Muscle layer of duodenum (tissue), 2 donors: Measurements from ENCODE around the gene CNTN5.

Experiments
- H3K27ac ChIP-seq: one replicate; pipeline ENCODE4 v1.7.0; 2013; ENCODE audit warnings: mild to moderate bottlenecking, low read length
- H3K27me3 ChIP-seq: one replicate; pipeline ENCODE4 v1.7.0; 2013; ENCODE audit warnings: low read depth, mild to moderate bottlenecking, control low read depth, low read length
- H3K36me3 ChIP-seq, 2 donors: one replicate each; pipeline ENCODE4 v1.7.0; 2013; ENCODE audit warnings: low read length in 2 of 2, control low read depth in 1 of 2, mild to moderate bottlenecking in 1 of 2; ENCODE audit not compliant: insufficient read depth in 2 of 2, control insufficient read depth in 1 of 2
- H3K4me1 ChIP-seq, 2 donors: one replicate each; pipeline ENCODE4 v1.7.0; 2013; ENCODE audit warnings: low read length in 2 of 2, mild to moderate bottlenecking in 2 of 2, control low read depth in 1 of 2, moderate library complexity in 1 of 2; ENCODE audit not compliant: insufficient read depth in 2 of 2, control insufficient read depth in 1 of 2
- H3K4me3 ChIP-seq, 2 donors: one replicate each; pipeline ENCODE4 v1.7.0; 2013; ENCODE audit warnings: low read length in 2 of 2, low read depth in 1 of 2, mild to moderate bottlenecking in 1 of 2
- H3K9me3 ChIP-seq, 2 donors: one replicate each; pipeline ENCODE4 v1.7.0; 2013; ENCODE audit warnings: low read length in 2 of 2, control low read depth in 1 of 2, mild to moderate bottlenecking in 1 of 2; ENCODE audit not compliant: control insufficient read depth in 1 of 2
- donor health status: healthy.

CNTN5 gene

DNA sequence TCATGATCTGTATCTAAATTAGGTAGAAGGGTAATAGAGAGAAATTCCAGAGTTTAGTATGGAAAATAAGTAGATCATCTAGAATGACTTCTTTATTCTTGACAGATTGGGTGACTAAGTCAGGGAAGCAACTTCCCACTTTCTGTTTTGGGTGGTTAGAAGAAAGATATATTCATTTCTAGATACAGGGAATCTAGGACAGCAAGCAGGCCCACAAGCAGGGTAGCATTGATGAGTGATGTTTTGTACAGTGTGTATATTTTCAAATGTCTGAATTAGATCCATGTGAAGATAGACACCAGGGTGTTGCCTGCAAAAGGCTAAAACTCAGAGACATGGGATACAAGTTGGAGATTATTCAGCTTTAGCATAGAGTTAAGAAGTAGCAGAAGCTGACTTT lies 674.4 kb downstream of the CNTN5 start:
- no peak overlapping the region for H3K4me3 ChIP-seq
- H3K36me3 ChIP-seq: no peaks in the 10 kb centered on the region
- no peaks in the 10 kb centered on the region for H3K27me3 ChIP-seq
- peaks cover 0 to 3% of the 10 kb centered on the region in 2 donors for H3K9me3 ChIP-seq
- H3K4me1 ChIP-seq: no peaks in the 10 kb centered on the region
- H3K27ac ChIP-seq: no peak overlapping the region

DNA sequence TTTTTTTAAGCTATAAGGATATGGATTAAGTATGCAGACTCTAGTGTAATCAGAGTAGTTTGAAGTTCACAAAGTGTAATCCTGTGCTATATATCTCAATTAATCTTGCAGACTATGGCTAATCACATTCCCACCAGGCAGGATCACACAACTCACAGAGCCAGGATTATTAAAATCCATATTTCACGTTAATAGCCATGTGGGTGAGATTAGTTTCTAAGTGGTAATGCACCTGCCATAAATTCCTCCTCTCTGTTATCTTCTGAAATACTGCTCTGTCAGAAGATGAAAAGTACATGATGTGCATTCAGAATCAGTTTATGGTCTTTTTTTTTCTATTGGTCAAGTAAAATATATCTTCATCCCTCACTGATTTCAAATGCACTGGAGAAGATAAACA lies 686.1 kb downstream of the CNTN5 start:
- H3K27ac ChIP-seq: no peak overlapping the region
- no peaks in the 10 kb centered on the region for H3K4me1 ChIP-seq
- H3K27me3 ChIP-seq: no peaks in the 10 kb centered on the region
- H3K4me3 ChIP-seq: no peak overlapping the region
- H3K9me3 ChIP-seq: no peaks in the 10 kb centered on the region
- H3K36me3 ChIP-seq: no peaks in the 10 kb centered on the region

DNA sequence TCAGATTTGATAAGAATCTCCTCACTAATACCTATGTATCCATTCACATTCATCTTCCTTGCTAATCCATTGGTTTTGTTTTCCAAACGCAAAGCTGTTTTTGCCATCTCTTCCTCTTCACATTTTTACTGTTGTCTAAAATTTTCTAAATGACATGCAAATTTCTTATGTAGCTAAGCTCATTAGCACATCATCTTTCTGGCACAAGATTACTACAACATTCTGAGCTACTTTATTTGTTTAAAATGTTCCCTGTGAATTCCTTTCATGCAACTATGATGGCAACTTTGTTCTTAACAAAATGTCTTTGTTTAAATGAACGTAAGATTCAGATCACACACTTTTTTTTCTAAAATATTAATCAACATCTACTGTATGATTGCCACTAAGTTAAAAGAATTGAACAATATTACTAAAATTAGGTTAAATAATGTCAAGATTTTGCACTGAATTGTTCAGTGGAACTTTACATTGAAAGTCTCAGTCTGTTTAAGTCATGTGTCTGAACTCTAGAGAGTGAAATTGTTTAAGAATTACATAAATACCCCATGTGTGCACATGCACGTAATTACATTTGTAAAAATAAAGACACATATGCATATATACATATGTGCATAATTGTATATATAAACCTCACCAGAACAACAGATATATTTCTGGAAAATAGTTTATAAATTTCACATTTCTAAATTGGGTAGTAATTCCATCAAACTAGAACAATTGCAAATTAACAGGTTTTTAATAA lies 688.4 kb downstream of the CNTN5 start:
- Histone ChIP-seq H3K36me3 (no peaks in the 10 kb centered on the region), H3K27me3 (no peaks in the 10 kb centered on the region), H3K4me1 (no peaks in the 10 kb centered on the region), H3K4me3 (no peak overlapping the region), H3K27ac (no peak overlapping the region), H3K9me3 (no peaks in the 10 kb centered on the region)

DNA sequence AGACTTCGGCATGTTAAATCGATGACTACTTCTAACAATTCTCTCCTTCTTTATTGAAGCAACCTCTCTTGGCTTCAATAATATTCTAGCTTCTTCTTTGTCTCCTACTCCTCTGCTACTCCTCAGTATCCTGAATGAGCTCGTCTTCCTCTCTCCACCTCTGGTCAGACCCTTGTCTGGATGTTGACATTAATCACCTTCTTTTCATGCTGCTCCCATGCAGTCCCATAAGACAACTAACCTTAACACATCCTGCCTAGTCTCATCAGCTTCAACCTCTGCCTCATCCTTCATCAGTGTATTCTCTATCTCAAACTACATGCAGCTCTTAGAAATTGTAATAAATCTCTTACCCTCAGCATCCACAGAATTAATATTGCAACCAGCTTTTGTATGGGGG lies 695.6 kb downstream of the CNTN5 start:
- Histone ChIP-seq H3K4me1 (no peaks in the 10 kb centered on the region), H3K27me3 (no peaks in the 10 kb centered on the region), H3K9me3 (no peaks in the 10 kb centered on the region), H3K4me3 (no peak overlapping the region), H3K36me3 (no peaks in the 10 kb centered on the region), H3K27ac (no peak overlapping the region)

DNA sequence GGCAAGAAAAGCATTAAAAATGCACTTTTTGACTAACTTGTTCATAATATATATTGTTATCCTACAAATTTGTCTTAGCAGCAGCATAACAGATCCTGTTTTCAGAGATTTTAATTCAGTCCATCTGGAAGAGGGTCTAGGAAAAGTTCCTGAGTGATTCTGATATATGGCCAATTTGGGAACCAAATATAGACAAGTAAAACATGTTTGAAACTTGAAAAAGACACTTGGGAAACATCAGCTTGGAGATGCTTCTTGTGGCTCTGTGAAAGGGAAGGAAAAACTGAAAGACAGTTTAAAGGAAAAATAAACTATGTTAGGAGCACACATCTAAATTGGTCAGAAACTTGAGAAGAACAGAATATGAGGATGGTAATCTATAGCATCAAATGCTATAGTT lies 697.5 kb downstream of the CNTN5 start:
- no peaks in the 10 kb centered on the region for H3K36me3 ChIP-seq
- H3K4me3 ChIP-seq: no peak overlapping the region
- H3K27me3 ChIP-seq: no peaks in the 10 kb centered on the region
- H3K27ac ChIP-seq: no peak overlapping the region
- no peaks in the 10 kb centered on the region for H3K9me3 ChIP-seq
- no peaks in the 10 kb centered on the region for H3K4me1 ChIP-seq

DNA sequence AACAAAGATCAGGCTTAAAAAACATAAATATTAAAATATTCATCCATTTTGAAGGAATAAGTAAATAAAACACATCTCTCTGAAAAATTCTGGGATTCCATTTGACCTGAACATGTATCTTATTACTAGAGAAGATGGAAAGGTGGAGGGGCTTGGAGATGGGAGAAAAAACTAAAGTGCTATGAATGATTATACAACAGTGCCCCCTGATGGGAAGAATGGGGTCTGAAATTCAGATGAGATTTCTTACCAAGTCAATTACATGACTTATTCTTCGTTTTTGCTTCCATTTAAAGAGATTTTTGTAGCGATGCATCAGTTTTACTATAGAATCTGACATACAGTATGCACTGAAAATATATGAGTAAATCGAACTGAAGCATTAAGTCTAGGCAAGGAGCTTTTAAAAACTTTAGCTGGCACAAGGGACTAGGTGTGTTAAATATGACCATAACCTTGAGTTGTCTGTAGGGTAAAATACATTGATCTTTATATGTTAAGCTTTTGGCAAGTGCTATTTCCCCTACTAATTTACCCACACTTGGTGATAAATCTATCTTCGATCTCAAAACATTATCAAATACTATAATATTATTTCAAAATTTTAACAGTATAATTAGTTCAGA lies 718.8 kb downstream of the CNTN5 start:
- H3K4me1 ChIP-seq: no peaks in the 10 kb centered on the region
- no peak overlapping the region for H3K4me3 ChIP-seq
- H3K27ac ChIP-seq: no peak overlapping the region
- no peaks in the 10 kb centered on the region for H3K36me3 ChIP-seq
- H3K9me3 ChIP-seq: no peaks in the 10 kb centered on the region
- no peaks in the 10 kb centered on the region for H3K27me3 ChIP-seq

DNA sequence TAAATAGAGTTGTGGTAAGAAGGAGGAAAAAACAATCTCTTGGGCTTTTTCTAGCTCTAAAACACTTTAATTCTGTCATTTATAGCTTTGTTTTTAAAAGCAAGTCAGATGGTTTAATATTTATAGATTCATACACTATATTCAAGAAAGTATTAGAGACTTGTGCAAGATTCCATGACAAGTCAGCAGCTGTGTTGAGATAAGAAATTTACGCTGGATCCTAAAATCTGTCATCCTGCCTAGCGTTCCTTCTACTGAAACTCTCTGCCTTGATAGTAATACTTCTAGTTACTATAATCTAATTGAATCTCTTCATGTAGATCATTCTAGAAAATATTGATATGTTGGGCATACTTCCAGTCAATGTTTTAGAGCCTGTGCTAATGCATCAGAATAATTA lies 721.8 kb downstream of the CNTN5 start:
- no peak overlapping the region for H3K4me3 ChIP-seq
- no peak overlapping the region for H3K27ac ChIP-seq
- H3K4me1 ChIP-seq: no peaks in the 10 kb centered on the region
- no peaks in the 10 kb centered on the region for H3K9me3 ChIP-seq
- no peaks in the 10 kb centered on the region for H3K36me3 ChIP-seq
- H3K27me3 ChIP-seq: no peaks in the 10 kb centered on the region

DNA sequence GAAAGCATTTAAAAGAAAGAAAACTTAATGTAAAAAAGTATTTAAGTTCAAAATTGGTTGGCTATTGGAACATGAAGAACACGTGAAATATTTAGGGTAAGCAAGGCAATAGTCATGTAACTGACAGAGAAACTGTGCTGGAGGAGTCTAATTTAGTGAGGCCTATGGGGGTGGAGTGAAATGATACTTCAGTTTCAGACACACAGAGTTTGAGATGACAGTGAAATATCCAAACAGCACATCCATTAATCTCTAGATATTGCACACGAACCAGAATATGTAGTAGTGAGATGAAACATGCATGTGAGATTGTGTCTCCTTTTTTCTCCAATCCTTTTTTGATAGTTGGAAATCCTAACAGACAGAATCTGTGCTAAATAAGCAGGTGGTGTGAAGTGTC lies 739.0 kb downstream of the CNTN5 start:
- no peak overlapping the region for H3K4me3 ChIP-seq
- no peaks in the 10 kb centered on the region for H3K9me3 ChIP-seq
- H3K4me1 ChIP-seq: no peaks in the 10 kb centered on the region
- no peaks in the 10 kb centered on the region for H3K27me3 ChIP-seq
- no peak overlapping the region for H3K27ac ChIP-seq
- no peaks in the 10 kb centered on the region for H3K36me3 ChIP-seq

DNA sequence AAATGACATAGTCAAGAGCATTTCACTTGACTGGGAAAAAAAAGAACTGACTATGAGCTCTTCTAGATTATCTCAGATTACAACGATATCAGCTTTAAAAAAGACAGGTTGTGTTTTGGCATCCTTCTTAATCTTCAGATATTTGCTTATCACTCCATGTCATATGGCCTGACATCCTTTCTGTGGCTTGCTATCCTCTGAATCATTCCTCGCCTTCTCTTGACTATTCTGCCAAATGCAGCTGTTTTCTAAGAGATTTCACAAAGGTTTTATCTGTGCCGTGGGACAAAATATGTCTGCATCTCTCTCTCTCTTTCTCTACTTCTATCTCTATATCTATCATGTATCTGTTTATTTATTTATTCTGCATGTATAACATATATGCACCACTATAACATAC lies 746.1 kb downstream of the CNTN5 start:
- Histone ChIP-seq H3K9me3 (no peaks in the 10 kb centered on the region), H3K4me1 (no peaks in the 10 kb centered on the region), H3K27ac (no peak overlapping the region), H3K27me3 (no peaks in the 10 kb centered on the region), H3K4me3 (no peak overlapping the region), H3K36me3 (no peaks in the 10 kb centered on the region)

DNA sequence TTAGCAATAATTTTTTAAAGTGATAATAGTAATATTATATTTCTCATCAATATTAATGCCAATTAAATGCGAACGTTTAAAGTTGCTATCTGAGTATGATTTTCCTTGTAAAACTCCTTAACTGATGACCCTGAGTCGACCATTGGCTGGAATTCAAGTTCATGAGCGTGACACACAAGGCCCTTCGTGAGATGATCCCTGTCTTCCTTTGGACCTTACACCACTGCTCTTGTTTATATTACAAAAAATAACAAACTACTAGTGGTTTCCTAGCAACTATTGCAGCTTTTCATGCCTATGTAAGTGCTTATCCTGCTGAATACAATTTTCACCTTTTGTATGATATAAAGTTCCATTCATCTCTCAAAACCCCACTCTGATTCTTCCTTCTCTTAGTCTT lies 752.9 kb downstream of the CNTN5 start:
- Histone ChIP-seq H3K4me3 (no peak overlapping the region), H3K4me1 (no peaks in the 10 kb centered on the region)

DNA sequence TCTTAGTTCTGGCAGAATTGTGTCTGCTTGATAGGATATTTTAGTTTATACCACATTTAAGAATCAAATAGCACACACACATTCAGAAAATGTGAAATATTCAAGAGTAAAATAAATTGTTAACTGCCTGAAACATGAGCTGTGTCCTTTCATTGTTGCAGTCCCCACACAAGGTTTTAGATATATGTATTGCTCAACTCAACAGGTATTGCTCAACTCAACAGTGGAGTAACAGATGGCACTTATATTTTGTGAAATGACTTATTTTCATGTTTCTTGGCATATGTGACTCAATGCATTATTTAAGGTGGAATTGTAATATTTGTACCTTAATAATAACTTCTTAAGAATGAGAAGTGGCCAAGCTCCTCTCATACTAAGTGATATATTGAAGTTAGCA lies 760.3 kb downstream of the CNTN5 start:
- H3K4me1 ChIP-seq: no peaks in the 10 kb centered on the region

More for the DNA sequence above, 752.9 kb downstream of the CNTN5 start:
- Histone ChIP-seq H3K9me3 (no peaks in the 10 kb centered on the region), H3K36me3 (no peaks in the 10 kb centered on the region), H3K27me3 (no peaks in the 10 kb centered on the region), H3K27ac (no peak overlapping the region)

DNA sequence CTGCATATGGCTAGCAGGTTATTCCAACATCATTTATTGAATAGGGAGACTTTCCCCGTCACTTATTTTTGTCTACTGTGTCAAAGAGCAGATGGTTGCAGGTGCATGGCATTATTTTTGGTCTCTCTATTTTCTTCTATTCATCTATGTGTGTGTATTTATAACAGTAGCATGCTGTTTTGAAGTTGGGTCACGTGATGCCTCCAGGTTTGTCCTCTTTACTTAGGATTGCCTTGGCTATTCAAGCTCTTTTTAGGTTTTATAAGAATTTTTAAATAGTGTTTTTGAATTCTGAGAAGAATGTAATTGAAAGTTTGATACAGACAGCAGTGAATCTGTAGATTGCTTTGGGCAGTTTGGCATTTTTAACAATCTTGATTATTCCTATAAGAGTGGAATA lies 770.6 kb downstream of the CNTN5 start:
- H3K4me1 ChIP-seq: no peaks in the 10 kb centered on the region

More for the DNA sequence above, 760.3 kb downstream of the CNTN5 start:
- Histone ChIP-seq H3K9me3 (no peaks in the 10 kb centered on the region), H3K36me3 (no peaks in the 10 kb centered on the region), H3K4me3 (no peak overlapping the region), H3K27ac (no peak overlapping the region), H3K27me3 (no peaks in the 10 kb centered on the region)

More for the DNA sequence above, 770.6 kb downstream of the CNTN5 start:
- Histone ChIP-seq H3K4me3 (no peak overlapping the region), H3K27me3 (no peaks in the 10 kb centered on the region), H3K27ac (no peak overlapping the region), H3K36me3 (no peaks in the 10 kb centered on the region), H3K9me3 (no peaks in the 10 kb centered on the region)
